SK-N-SH (cell line): Measurements from ENCODE around the gene CREB5. TPM values are rescaled to one million over a fixed set of nuclear protein-coding genes. Genes with fewer than 3 reads are reported as not detected.

Experiments used
- CTCF ChIA-PET: fragments of 300-600, 350-600 bp; formaldehyde crosslinking; extraction: SDS; loops from one replicate; lab custom pipeline; 2021; lab: Yijun Ruan, JAX
- POLR2A ChIA-PET: fragments of 350-600 bp; sonication (Branson Sonifier 250); formaldehyde crosslinking; extraction: SDS; loops from one replicate; lab custom pipeline; 2020; ENCODE audit warnings: antibody characterized with exemption, inconsistent platforms; lab: Yijun Ruan, JAX
- DNase-seq: peaks from one replicate; pipeline ENCODE4 v3.0.0; 2012
- H2AFZ ChIP-seq: fragments of 200-600 bp; sonication (generic); 2 replicates; pipeline ENCODE4 v1.8.1; 2016; ENCODE audit warnings: antibody characterized with exemption, mild to moderate bottlenecking, low read depth
- H3F3A ChIP-seq: fragments of 200-600 bp; sonication (generic); replicated peaks from 2 replicates; pipeline ENCODE3; 2016; ENCODE audit warnings: antibody characterized with exemption, mild to moderate bottlenecking; ENCODE audit not compliant: insufficient read depth
- H3K27ac ChIP-seq, 2 experiments: fragments of 200-500 bp in 1 of 2; fragments of 200-600 bp in 1 of 2; sonication (Bioruptor generic) in 1 of 2; sonication (generic), shearing (Covaris generic) in 1 of 2; 2 replicates each; pipeline versions ENCODE4 v1.5.1 to v1.6.1; 2014 to 2016; ENCODE audit warnings: low read depth in 2 of 2, inconsistent platforms in 1 of 2, low read length in 1 of 2, mild to moderate bottlenecking in 1 of 2, mixed read lengths in 1 of 2
- H3K27me3 ChIP-seq: fragments of 200-600 bp; sonication (generic), shearing (Covaris generic); 2 replicates; pipeline ENCODE4 v1.6.1; 2016; ENCODE audit warnings: mixed run types; ENCODE audit not compliant: insufficient read depth
- H3K36me3 ChIP-seq, 2 experiments: fragments of 200-500 bp in 1 of 2; fragments of 200-600 bp in 1 of 2; sonication (Bioruptor generic) in 1 of 2; sonication (generic) in 1 of 2; replicated peaks in 1 of 2; 2 replicates each; pipeline versions ENCODE3 to v1.5.1; 2014 to 2016; ENCODE audit warnings: low read length in 1 of 2, mild to moderate bottlenecking in 1 of 2; ENCODE audit not compliant: insufficient read depth in 2 of 2, control insufficient read depth in 1 of 2
- H3K4me1 ChIP-seq, 2 experiments: fragments of 200-500 bp in 1 of 2; fragments of 200-600 bp in 1 of 2; sonication (Bioruptor generic) in 1 of 2; sonication (generic), shearing (Covaris generic) in 1 of 2; 2 replicates each; pipeline versions ENCODE4 v1.5.1 to v1.6.1; 2014 to 2016; ENCODE audit warnings: low read depth in 1 of 2, low read length in 1 of 2, mixed run types in 1 of 2; ENCODE audit not compliant: insufficient read depth in 2 of 2, control insufficient read depth in 1 of 2
- H3K4me2 ChIP-seq: fragments of 200-600 bp; sonication (generic), shearing (Covaris generic); 2 replicates; pipeline ENCODE4 v1.6.1; 2017; ENCODE audit warnings: mixed run types
- H3K4me3 ChIP-seq, 2 experiments: fragments of 200-500 bp in 1 of 2; fragments of 200-600 bp in 1 of 2; sonication (Bioruptor generic) in 1 of 2; sonication (generic), shearing (Covaris generic) in 1 of 2; 2 replicates each; pipeline versions ENCODE4 v1.5.1 to v1.8.1; 2014 to 2016; ENCODE audit warnings: low read depth in 2 of 2, inconsistent platforms in 1 of 2, low read length in 1 of 2, mild to moderate bottlenecking in 1 of 2, mixed read lengths in 1 of 2, moderate library complexity in 1 of 2
- H3K79me2 ChIP-seq: fragments of 200-600 bp; sonication (generic); 2 replicates; pipeline ENCODE4 v1.8.1; 2017; ENCODE audit warnings: mild to moderate bottlenecking; ENCODE audit not compliant: insufficient read depth
- H3K9ac ChIP-seq: fragments of 200-600 bp; sonication (generic); 2 replicates; pipeline ENCODE4 v1.6.1; 2017; ENCODE audit warnings: mixed run types
- H3K9me2 ChIP-seq: fragments of 200-600 bp; sonication (generic); 2 replicates; pipeline ENCODE4 v1.6.1; 2017; ENCODE audit warnings: mixed run types
- H3K9me3 ChIP-seq: fragments of 200-600 bp; sonication (generic); 2 replicates; pipeline ENCODE4 v1.6.1; 2017; ENCODE audit warnings: mixed run types, mild to moderate bottlenecking, moderate library complexity
- H4K20me1 ChIP-seq: fragments of 200-600 bp; sonication (generic); 2 replicates; pipeline ENCODE4 v1.6.1; 2017; ENCODE audit warnings: mild to moderate bottlenecking, mixed run types; ENCODE audit not compliant: insufficient read depth
- CHD2 ChIP-seq: fragments of 150-350 bp; IDR thresholded peaks from 2 replicates; pipeline ENCODE4 v1.6.1; 2018; ENCODE audit warnings: low read length; ENCODE audit not compliant: partially characterized antibody
- EZH2phosphoT487 ChIP-seq: fragments of 200-600 bp; sonication (generic); IDR thresholded peaks from 2 replicates; pipeline ENCODE4 v1.6.1; 2017; ENCODE audit warnings: low read depth, mixed run types, mild to moderate bottlenecking, antibody characterized with exemption, moderate library complexity, borderline replicate concordance
- GABPA ChIP-seq: IDR thresholded peaks from 2 replicates; pipeline ENCODE4 v1.4.0; 2012; ENCODE audit warnings: low read depth, mild to moderate bottlenecking
- IRF3 ChIP-seq: fragments of 150-350 bp; IDR thresholded peaks from 2 replicates; pipeline ENCODE4 v1.6.1; 2016; ENCODE audit warnings: mild to moderate bottlenecking, low read depth, low read length
- JUND ChIP-seq: IDR thresholded peaks from 2 replicates; pipeline ENCODE4 v1.4.0; 2012
- MXI1 ChIP-seq: IDR thresholded peaks from 2 replicates; pipeline ENCODE4 v1.6.1; 2012; ENCODE audit warnings: mild to moderate bottlenecking, low read depth, low read length, improper control_type of control experiment
- NRF1 ChIP-seq: IDR thresholded peaks from 2 replicates; pipeline ENCODE4 v1.6.1; 2012; ENCODE audit warnings: low read depth, mild to moderate bottlenecking, low read length
- POLR2AphosphoS5 ChIP-seq: IDR thresholded peaks from 2 replicates; pipeline ENCODE4 v1.6.1; 2012; ENCODE audit warnings: low read depth, low read length
- RAD21 ChIP-seq: IDR thresholded peaks from 2 replicates; pipeline ENCODE4 v1.6.1; 2012; ENCODE audit warnings: mild to moderate bottlenecking, low read length
- RFX5 ChIP-seq: IDR thresholded peaks from 2 replicates; pipeline ENCODE4 v1.6.1; 2012; ENCODE audit warnings: mild to moderate bottlenecking, improper control_type of control experiment, low read length
- SMC3 ChIP-seq: IDR thresholded peaks from 2 replicates; pipeline ENCODE4 v1.6.1; 2012; ENCODE audit warnings: low read depth, low read length, improper control_type of control experiment
- TAF1 ChIP-seq: IDR thresholded peaks from 2 replicates; pipeline ENCODE4 v1.6.1; 2012; ENCODE audit warnings: low read depth, mild to moderate bottlenecking, low read length, moderate library complexity, borderline replicate concordance
- TEAD4 ChIP-seq: IDR thresholded peaks from 2 replicates; pipeline ENCODE4 v1.4.0; 2012; ENCODE audit warnings: mild to moderate bottlenecking, borderline replicate concordance; ENCODE audit not compliant: insufficient read depth
- YY1 ChIP-seq: IDR thresholded peaks from 2 replicates; pipeline ENCODE4 v1.4.0; 2012; ENCODE audit warnings: low read depth, mild to moderate bottlenecking
- WGBS: methylation state at CpG from one replicate; pipeline ENCODE4 v1.1.6; 2017; ENCODE audit warnings: low lambda C conversion rate; 5-methylcytosine and 5-hydroxymethylcytosine counted together
- polyA plus RNA-seq, 3 experiments: library from polyadenylated mRNA; depleted of rRNA; stranded (reverse); fragments of >200 nt; gene quantifications; 2 replicates each; pipeline ENCODE4 v1.2.3, GENCODE V29; 2012
- TF ChIP-seq, protein P1 (sequence below): IDR thresholded peaks from 2 replicates; pipeline ENCODE4; 2012
- TF ChIP-seq, protein P2 (sequence below): IDR thresholded peaks from 2 replicates; pipeline ENCODE4 v1.6.1; 2012; ENCODE audit warnings: mild to moderate bottlenecking, low read depth, low read length, moderate library complexity

Gene CREB5
- polyA plus RNA-seq, 1 of the 3 experiments (the other 2 are of a cell fraction), result 19.3 TPM

GRCh38 chr7:28836716-28837115 lies 424.4 kb downstream of the CREB5 start:
- H4K20me1 ChIP-seq, result no peaks in the 10 kb centered on the region
- H3K4me2 ChIP-seq, result no peak overlapping the region
- no peak overlapping the region for H3K4me3 ChIP-seq
- ChIA-PET POLR2A (no interaction called here), CTCF (interaction anchor here (1.0 to 1.6 kb wide), 4 partner anchors 9 to 449 kb away, joined by 3 to 4 read pairs (median 3); no protein-coding TSS in a partner anchor)
- no peaks in the 10 kb centered on the region for H3K9me2 ChIP-seq
- TF ChIP-seq GABPA (no peak), JUND (no peak), CHD2 (no peak), POLR2AphosphoS5 (no peak), RAD21 (no peak), YY1 (no peak), TEAD4 (no peak), IRF3 (no peak)
- TF ChIP-seq, protein P1, sequence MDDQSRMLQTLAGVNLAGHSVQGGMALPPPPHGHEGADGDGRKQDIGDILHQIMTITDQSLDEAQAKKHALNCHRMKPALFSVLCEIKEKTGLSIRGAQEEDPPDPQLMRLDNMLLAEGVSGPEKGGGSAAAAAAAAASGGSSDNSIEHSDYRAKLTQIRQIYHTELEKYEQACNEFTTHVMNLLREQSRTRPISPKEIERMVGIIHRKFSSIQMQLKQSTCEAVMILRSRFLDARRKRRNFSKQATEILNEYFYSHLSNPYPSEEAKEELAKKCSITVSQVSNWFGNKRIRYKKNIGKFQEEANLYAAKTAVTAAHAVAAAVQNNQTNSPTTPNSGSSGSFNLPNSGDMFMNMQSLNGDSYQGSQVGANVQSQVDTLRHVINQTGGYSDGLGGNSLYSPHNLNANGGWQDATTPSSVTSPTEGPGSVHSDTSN, result no peak
- TF ChIP-seq, protein P2, sequence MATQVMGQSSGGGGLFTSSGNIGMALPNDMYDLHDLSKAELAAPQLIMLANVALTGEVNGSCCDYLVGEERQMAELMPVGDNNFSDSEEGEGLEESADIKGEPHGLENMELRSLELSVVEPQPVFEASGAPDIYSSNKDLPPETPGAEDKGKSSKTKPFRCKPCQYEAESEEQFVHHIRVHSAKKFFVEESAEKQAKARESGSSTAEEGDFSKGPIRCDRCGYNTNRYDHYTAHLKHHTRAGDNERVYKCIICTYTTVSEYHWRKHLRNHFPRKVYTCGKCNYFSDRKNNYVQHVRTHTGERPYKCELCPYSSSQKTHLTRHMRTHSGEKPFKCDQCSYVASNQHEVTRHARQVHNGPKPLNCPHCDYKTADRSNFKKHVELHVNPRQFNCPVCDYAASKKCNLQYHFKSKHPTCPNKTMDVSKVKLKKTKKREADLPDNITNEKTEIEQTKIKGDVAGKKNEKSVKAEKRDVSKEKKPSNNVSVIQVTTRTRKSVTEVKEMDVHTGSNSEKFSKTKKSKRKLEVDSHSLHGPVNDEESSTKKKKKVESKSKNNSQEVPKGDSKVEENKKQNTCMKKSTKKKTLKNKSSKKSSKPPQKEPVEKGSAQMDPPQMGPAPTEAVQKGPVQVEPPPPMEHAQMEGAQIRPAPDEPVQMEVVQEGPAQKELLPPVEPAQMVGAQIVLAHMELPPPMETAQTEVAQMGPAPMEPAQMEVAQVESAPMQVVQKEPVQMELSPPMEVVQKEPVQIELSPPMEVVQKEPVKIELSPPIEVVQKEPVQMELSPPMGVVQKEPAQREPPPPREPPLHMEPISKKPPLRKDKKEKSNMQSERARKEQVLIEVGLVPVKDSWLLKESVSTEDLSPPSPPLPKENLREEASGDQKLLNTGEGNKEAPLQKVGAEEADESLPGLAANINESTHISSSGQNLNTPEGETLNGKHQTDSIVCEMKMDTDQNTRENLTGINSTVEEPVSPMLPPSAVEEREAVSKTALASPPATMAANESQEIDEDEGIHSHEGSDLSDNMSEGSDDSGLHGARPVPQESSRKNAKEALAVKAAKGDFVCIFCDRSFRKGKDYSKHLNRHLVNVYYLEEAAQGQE, result no peak
- no peak for DNase-seq
- no peaks in the 10 kb centered on the region for H3K27me3 ChIP-seq
- no peaks in the 10 kb centered on the region for H3K79me2 ChIP-seq
- H3K4me1 ChIP-seq, result no peaks in the 10 kb centered on the region
- H3K9me3 ChIP-seq, result no peaks in the 10 kb centered on the region
- no peaks in the 10 kb centered on the region for H3F3A ChIP-seq
- H3K9ac ChIP-seq, result no peak overlapping the region
- H3K27ac ChIP-seq, result no peak overlapping the region
- 49% methylated on average over 3 of the region's 3 CpGs for WGBS
- no peaks in the 10 kb centered on the region for H3K36me3 ChIP-seq
- H2AFZ ChIP-seq, result no peak overlapping the region

- H3K27me3 ChIP-seq, result peaks cover 2% of the 10 kb centered on the region; the same call in 1 of the 2 replicates
- ChIA-PET CTCF (interaction anchor here (0.7 to 1.6 kb wide), 5 partner anchors 8 to 449 kb away, joined by 3 to 5 read pairs (median 3); no protein-coding TSS in a partner anchor), POLR2A (no interaction called here)
- H3K4me2 ChIP-seq, result no peak overlapping the region
- H2AFZ ChIP-seq, result no peak overlapping the region
- H3K9ac ChIP-seq, result no peak overlapping the region
- H4K20me1 ChIP-seq, result no peaks in the 10 kb centered on the region
- H3K4me3 ChIP-seq, result no peak overlapping the region
- H3K9me3 ChIP-seq, result no peaks in the 10 kb centered on the region
- H3F3A ChIP-seq, result no peaks in the 10 kb centered on the region
- no peak overlapping the region for H3K27ac ChIP-seq
- H3K36me3 ChIP-seq, result no peaks in the 10 kb centered on the region
- no peaks in the 10 kb centered on the region for H3K9me2 ChIP-seq
- H3K79me2 ChIP-seq, result no peaks in the 10 kb centered on the region
- no peak for DNase-seq
- 74% methylated on average over 1 of the region's 1 CpG for WGBS
- no peaks in the 10 kb centered on the region; a peak in 1 of 4 replicates for H3K4me1 ChIP-seq
- TF ChIP-seq POLR2AphosphoS5, result no peak
- TF ChIP-seq RFX5, result no peak
- no peak for TF ChIP-seq TEAD4
- TF ChIP-seq IRF3, result no peak
- TF ChIP-seq, protein P2, result no peak
- TF ChIP-seq MXI1, result no peak
- TF ChIP-seq TAF1, result no peak
- TF ChIP-seq SMC3, result no peak
- no peak for TF ChIP-seq NRF1
- no peak for TF ChIP-seq GABPA
- no peak for TF ChIP-seq EZH2phosphoT487
Measured at GRCh38 chr7:28837216-28837615, 424.9 kb downstream of the CREB5 start.
